ENCODE results near the gene TKT. TPM values are rescaled to one million over a fixed set of nuclear protein-coding genes. Genes with fewer than 3 reads are reported as not detected.

The TKT gene
- total and polyA plus RNA-seq, 2 of the 8 experiments (the other 6 are each of a cell fraction or from before 2014, with no cell fraction given) = 418 to 986 TPM

DNA sequence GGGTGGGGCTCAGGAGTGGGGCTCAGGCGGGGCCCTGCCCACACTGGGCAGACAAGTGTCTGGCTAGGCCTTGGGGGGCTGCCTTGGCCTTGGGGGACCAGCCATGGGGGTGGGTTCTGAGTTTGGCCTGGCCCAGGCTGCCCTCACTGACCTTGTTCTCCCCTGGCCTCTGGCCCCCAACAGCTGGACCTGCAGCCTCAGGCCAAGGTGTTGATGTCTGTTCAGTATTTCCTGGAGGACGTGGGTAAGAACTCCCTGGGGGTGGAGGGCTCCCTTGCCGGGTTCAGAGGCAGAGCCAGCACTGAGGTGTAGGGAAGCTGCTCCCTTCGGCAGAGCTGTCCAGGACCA is 74.8 kb downstream of the TKT start:
- Histone ChIP-seq H3K23ac (ENCODE audit: insufficient read length) (no peak overlapping the region), H3K14ac (ENCODE audit: insufficient read length) (no peak overlapping the region), H3K56ac (replicated peaks; ENCODE audit: insufficient read length, low read depth, low read length) (no peak overlapping the region), H4K8ac (ENCODE audit: extremely low read depth, insufficient read depth, low read length) (no peak overlapping the region), H4K5ac (ENCODE audit: insufficient read length, low read depth, low read length) (no peak overlapping the region), H2BK20ac (ENCODE audit: low read length) (no peak overlapping the region), H4K20me1 (replicated peaks in 1 of 2; ENCODE audit: control insufficient read depth in 1 of 2, insufficient read depth in 2 of 2, low read length in 2 of 2) (peaks cover 0 to 5% of the 10 kb centered on the region in 2 experiments), H3K27me3 (replicated peaks in 1 of 4; ENCODE audit: control insufficient read depth in 3 of 4, extremely low read depth in 1 of 4, insufficient read depth in 3 of 4, low read length in 3 of 4) (no peaks in the 10 kb centered on the region), H2BK15ac (ENCODE audit: low read length) (no peak overlapping the region), H3K4ac (replicated peaks; ENCODE audit: insufficient read length, low read depth, low read length) (no peak overlapping the region), H3K4me3 (ENCODE audit: extremely low read depth in 1 of 4, insufficient read depth in 2 of 4, low read depth in 3 of 4, low read length in 4 of 4) (no peak overlapping the region), H3K4me2 (ENCODE audit: insufficient read depth in 1 of 2, low read depth in 2 of 2, low read length in 2 of 2) (no peak overlapping the region), H2BK12ac (ENCODE audit: low read depth, low read length) (no peak overlapping the region), H3K79me2 (ENCODE audit: control insufficient read depth in 1 of 2, insufficient read depth in 2 of 2, low read length in 2 of 2) (no peaks in the 10 kb centered on the region), H3K9ac (replicated peaks in 1 of 4; ENCODE audit: extremely low read depth in 1 of 4, low read depth in 3 of 4, low read length in 3 of 4) (no peak overlapping the region), H3K4me1 (replicated peaks in 1 of 4; ENCODE audit: control insufficient read depth in 3 of 4, insufficient read depth in 4 of 4, low read length in 3 of 4) (no peaks in the 10 kb centered on the region; a peak in 1 of 7 replicates), H2AK5ac (ENCODE audit: low read depth, low read length) (no peak overlapping the region), H2AFZ (ENCODE audit: low read length) (no peak overlapping the region), H3K23me2 (ENCODE audit: low read depth, low read length) (no peaks in the 10 kb centered on the region), H3K79me1 (ENCODE audit: low read depth, low read length) (0 out of 2 replicates have a peak, but pooled peaks cover 2% of the 10 kb centered on the region), H3K18ac (ENCODE audit: extremely low read depth, low read length) (no peak overlapping the region), H2BK120ac (replicated peaks; ENCODE audit: low read depth, low read length) (no peak overlapping the region), H4K91ac (replicated peaks; ENCODE audit: insufficient read length, low read length) (no peak overlapping the region), H2BK5ac (ENCODE audit: low read depth, low read length) (no peak overlapping the region), H3K36me3 (ENCODE audit: control insufficient read depth in 2 of 4, insufficient read depth in 4 of 4, low read length in 3 of 4) (peaks cover 0 to 5% (median 2%) of the 10 kb centered on the region in 4 experiments; a peak in 4 of 8 replicates), H3K27ac (ENCODE audit: low read depth, low read length) (no peak overlapping the region), H3K9me3 (ENCODE audit: insufficient read depth in 2 of 2, low read depth in 1 of 2, low read length in 1 of 2) (no peaks in the 10 kb centered on the region)
- no peak for DNase-seq (ENCODE audit: low read depth in 1 of 2, low spot score in 2 of 2)
- no peak for FAIRE-seq
- ChIA-PET POLR2A (ENCODE audit: partially characterized antibody) (interaction anchor here (1.1 kb wide), 1 partner anchor 9 kb away, joined by 3 read pairs; no protein-coding TSS in a partner anchor), CTCF (ENCODE audit: partially characterized antibody) (interaction anchor here (0.6 to 3.3 kb wide), 7 partner anchors 12 to 68 kb away, joined by 3 to 11 read pairs (median 4); no protein-coding TSS in a partner anchor)
- WGBS, 2 experiments (ENCODE audit: extremely low coverage in 1 of 2, insufficient coverage in 1 of 2, insufficient read length in 1 of 2, insufficient replicate concordance in 2 of 2, low coverage in 1 of 2, low lambda C conversion rate in 2 of 2, missing lambda C conversion rate in 1 of 2) = 92% methylated on average over 3 of the region's 4 CpGs; no CpG with 5 or more reads in 1 of the 2 experiments
- TF ChIP-seq RNF2 (IDR thresholded peaks at IDR 0.05; ENCODE audit: borderline replicate concordance, low read depth, low read length, missing control alignments, poor library complexity, severe bottlenecking) (no peak), SIRT6 (IDR thresholded peaks at IDR 0.05; ENCODE audit: low read length) (no peak), EGR1 (IDR thresholded peaks at IDR 0.05; ENCODE audit: borderline replicate concordance, low read depth, low read length) (no peak), RAD21 (IDR thresholded peaks at IDR 0.05 in 1 of 2, conservative IDR thresholded peaks at IDR 0.05 in 1 of 2; ENCODE audit: low read depth in 2 of 2, low read length in 2 of 2) (no peak), GTF2F1 (IDR thresholded peaks at IDR 0.05; ENCODE audit: borderline replicate concordance, low read depth, low read length) (no peak), HDAC6 (IDR thresholded peaks at IDR 0.05; ENCODE audit: low read depth, low read length) (no peak), SUZ12 (IDR thresholded peaks at IDR 0.05; ENCODE audit: low read length) (no peak), TAF7 (optimal IDR thresholded peaks at IDR 0.05; ENCODE audit: borderline replicate concordance, low read depth, low read length) (no peak), KDM5A (IDR thresholded peaks at IDR 0.05; ENCODE audit: low read length) (no peak), CBX8 (IDR thresholded peaks at IDR 0.05; ENCODE audit: borderline replicate concordance, low read depth, low read length) (no peak), ZNF274 (IDR thresholded peaks at IDR 0.05; ENCODE audit: borderline replicate concordance, extremely low read depth, low read length) (no peak), EZH2 (IDR thresholded peaks at IDR 0.05; ENCODE audit: low read depth, low read length, severe bottlenecking) (no peak)
- TF ChIP-seq, protein P1, sequence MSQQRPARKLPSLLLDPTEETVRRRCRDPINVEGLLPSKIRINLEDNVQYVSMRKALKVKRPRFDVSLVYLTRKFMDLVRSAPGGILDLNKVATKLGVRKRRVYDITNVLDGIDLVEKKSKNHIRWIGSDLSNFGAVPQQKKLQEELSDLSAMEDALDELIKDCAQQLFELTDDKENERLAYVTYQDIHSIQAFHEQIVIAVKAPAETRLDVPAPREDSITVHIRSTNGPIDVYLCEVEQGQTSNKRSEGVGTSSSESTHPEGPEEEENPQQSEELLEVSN (IDR thresholded peaks at IDR 0.05) = no peak

Data from H1 (cell line).